ENCODE data around the gene IFIT2.

DNA sequence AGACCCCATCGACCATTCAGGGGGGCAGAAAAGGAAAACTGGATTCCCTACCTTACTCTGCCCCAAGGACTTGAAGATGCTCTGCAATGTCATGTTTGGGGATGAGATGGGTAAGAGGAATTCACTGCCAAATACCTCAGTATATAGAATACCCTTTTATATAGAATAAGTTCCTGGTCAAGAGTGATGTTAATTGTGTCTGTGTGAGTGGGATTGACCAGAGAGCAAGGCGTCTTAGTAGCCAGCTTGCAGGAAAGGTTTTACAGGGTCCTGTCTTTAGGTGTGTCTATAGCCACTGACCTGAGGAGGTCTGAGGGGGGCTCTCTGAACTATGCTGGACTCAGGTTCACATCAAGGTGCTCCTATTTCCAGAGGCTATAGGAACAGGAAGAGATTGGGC, 27.3 kb downstream of the IFIT2 start:
- no peak for TF ChIP-seq EP300 (IDR thresholded peaks at IDR 0.05)
- TF ChIP-seq, protein P1, sequence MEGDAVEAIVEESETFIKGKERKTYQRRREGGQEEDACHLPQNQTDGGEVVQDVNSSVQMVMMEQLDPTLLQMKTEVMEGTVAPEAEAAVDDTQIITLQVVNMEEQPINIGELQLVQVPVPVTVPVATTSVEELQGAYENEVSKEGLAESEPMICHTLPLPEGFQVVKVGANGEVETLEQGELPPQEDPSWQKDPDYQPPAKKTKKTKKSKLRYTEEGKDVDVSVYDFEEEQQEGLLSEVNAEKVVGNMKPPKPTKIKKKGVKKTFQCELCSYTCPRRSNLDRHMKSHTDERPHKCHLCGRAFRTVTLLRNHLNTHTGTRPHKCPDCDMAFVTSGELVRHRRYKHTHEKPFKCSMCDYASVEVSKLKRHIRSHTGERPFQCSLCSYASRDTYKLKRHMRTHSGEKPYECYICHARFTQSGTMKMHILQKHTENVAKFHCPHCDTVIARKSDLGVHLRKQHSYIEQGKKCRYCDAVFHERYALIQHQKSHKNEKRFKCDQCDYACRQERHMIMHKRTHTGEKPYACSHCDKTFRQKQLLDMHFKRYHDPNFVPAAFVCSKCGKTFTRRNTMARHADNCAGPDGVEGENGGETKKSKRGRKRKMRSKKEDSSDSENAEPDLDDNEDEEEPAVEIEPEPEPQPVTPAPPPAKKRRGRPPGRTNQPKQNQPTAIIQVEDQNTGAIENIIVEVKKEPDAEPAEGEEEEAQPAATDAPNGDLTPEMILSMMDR (IDR thresholded peaks at IDR 0.05): no peak
